Loucy (cell line): Measurements from ENCODE around the gene PLA2G4D.

Experiments
- H2AFZ ChIP-seq: fragments of 200-600 bp; sonication (generic); 2 replicates; pipeline ENCODE4 v1.6.0; 2016; ENCODE audit warnings: antibody characterized with exemption, mild to moderate bottlenecking, low read length, moderate library complexity
- H3F3A ChIP-seq: fragments of 200-600 bp; 2 replicates; pipeline ENCODE4 v1.6.0; 2016; ENCODE audit warnings: antibody characterized with exemption, low read depth, mild to moderate bottlenecking
- H3K27me3 ChIP-seq: fragments of 200-600 bp; sonication (generic); 2 replicates; pipeline ENCODE4 v1.6.1; 2014; ENCODE audit warnings: low read length, mild to moderate bottlenecking; ENCODE audit not compliant: insufficient read depth, poor library complexity, severe bottlenecking
- H3K36me3 ChIP-seq: fragments of 200-600 bp; sonication (generic); 2 replicates; pipeline ENCODE4 v1.6.1; 2016; ENCODE audit warnings: low read length; ENCODE audit not compliant: insufficient read depth
- H3K4me1 ChIP-seq: fragments of 200-600 bp; sonication (generic); 2 replicates; pipeline ENCODE4 v1.5.1; 2014; ENCODE audit warnings: low read length, mild to moderate bottlenecking; ENCODE audit not compliant: insufficient read depth, poor library complexity, severe bottlenecking
- H3K4me2 ChIP-seq: fragments of 200-600 bp; sonication (generic); 2 replicates; pipeline ENCODE4 v1.6.0; 2014; ENCODE audit warnings: antibody characterized with exemption, low read length, low read depth, mild to moderate bottlenecking; ENCODE audit not compliant: poor library complexity, severe bottlenecking
- H3K4me3 ChIP-seq: fragments of 200-600 bp; sonication (generic); 2 replicates; pipeline ENCODE4 v1.5.1; 2014; ENCODE audit warnings: low read length, mild to moderate bottlenecking, mixed read lengths; ENCODE audit not compliant: poor library complexity, severe bottlenecking
- H3K79me2 ChIP-seq: fragments of 200-600 bp; sonication (generic); 2 replicates; pipeline ENCODE4 v1.6.1; 2014; ENCODE audit warnings: low read length; ENCODE audit not compliant: insufficient read depth
- H3K9ac ChIP-seq: fragments of 200-600 bp; sonication (generic); 2 replicates; pipeline ENCODE4 v1.6.0; 2014; ENCODE audit warnings: mild to moderate bottlenecking, low read depth, low read length, moderate library complexity; ENCODE audit not compliant: poor library complexity, severe bottlenecking
- H3K9me2 ChIP-seq: fragments of 200-600 bp; sonication (generic); replicated peaks from 2 replicates; pipeline ENCODE4 v1.6.1; 2016; ENCODE audit warnings: low read depth, low read length, mixed read lengths
- H3K9me3 ChIP-seq: fragments of 200-600 bp; sonication (generic); 2 replicates; pipeline ENCODE4 v1.6.1; 2014; ENCODE audit warnings: mild to moderate bottlenecking, antibody characterized with exemption, low read length, low read depth; ENCODE audit not compliant: insufficient read depth
- H4K20me1 ChIP-seq: fragments of 200-600 bp; sonication (generic); 2 replicates; pipeline ENCODE4 v1.6.0; 2014; ENCODE audit warnings: antibody characterized with exemption, low read length, mild to moderate bottlenecking; ENCODE audit not compliant: insufficient read depth, poor library complexity, severe bottlenecking
- CTCF ChIP-seq: fragments of 200-600 bp; sonication (generic); conservative IDR thresholded peaks from 2 replicates; pipeline ENCODE4 v1.5.1; 2014; ENCODE audit warnings: mild to moderate bottlenecking, antibody characterized with exemption, low read length
- EZH2phosphoT487 ChIP-seq: fragments of 200-600 bp; IDR thresholded peaks from 2 replicates; pipeline ENCODE4 v1.6.1; 2018; ENCODE audit warnings: antibody characterized with exemption, mild to moderate bottlenecking, moderate library complexity, borderline replicate concordance

PLA2G4D gene

GRCh38 chr15:42094512-42094963, at the start of gene PLA2G4D:
TSS of gene PLA2G4D (minus strand) at chr15:42094562. CDS start at chr15:42094459, 103 bp downstream.
- TF ChIP-seq CTCF (no peak), EZH2phosphoT487 (no peak)
- Histone ChIP-seq H4K20me1 (no peaks in the 10 kb centered on the region), H3K4me2 (no peak within 1 kb of the TSS)

GRCh38 chr15:42143356-42143755, 49.0 kb upstream of the PLA2G4D start:
- Histone ChIP-seq H3K9ac (no peak overlapping the region), H4K20me1 (no peaks in the 10 kb centered on the region), H3K4me1 (no peaks in the 10 kb centered on the region), H3K9me3 (no peaks in the 10 kb centered on the region), H2AFZ (no peak overlapping the region), H3K79me2 (no peaks in the 10 kb centered on the region), H3K4me3 (no peak overlapping the region), H3K9me2 (no peaks in the 10 kb centered on the region), H3K36me3 (no peaks in the 10 kb centered on the region), H3K4me2 (no peak overlapping the region), H3K27me3 (no peaks in the 10 kb centered on the region), H3F3A (no peaks in the 10 kb centered on the region)
- TF ChIP-seq CTCF (no peak), EZH2phosphoT487 (no peak)

More at GRCh38 chr15:42094512-42094963, at the start of gene PLA2G4D:
- Histone ChIP-seq H3K9me2 (no peaks in the 10 kb centered on the region), H3K36me3 (no peaks in the 10 kb centered on the region), H3K9ac (no peak within 1 kb of the TSS), H3K4me1 (no peaks in the 10 kb centered on the region), H3K79me2 (no peaks in the 10 kb centered on the region), H2AFZ (no peak within 1 kb of the TSS), H3F3A (no peaks in the 10 kb centered on the region), H3K4me3 (no peak within 1 kb of the TSS), H3K27me3 (no peaks in the 10 kb centered on the region), H3K9me3 (no peaks in the 10 kb centered on the region)

GRCh38 chr15:42141795-42142667, 47.7 kb upstream of the PLA2G4D start:
- no peak overlapping the region for H2AFZ ChIP-seq
- no peaks in the 10 kb centered on the region for H3K79me2 ChIP-seq
- H3K9me2 ChIP-seq = no peaks in the 10 kb centered on the region
- H3F3A ChIP-seq = no peaks in the 10 kb centered on the region
- TF ChIP-seq EZH2phosphoT487 (no peak), CTCF (no peak)
- H3K4me2 ChIP-seq = no peak overlapping the region
- H3K9me3 ChIP-seq = no peaks in the 10 kb centered on the region
- no peaks in the 10 kb centered on the region for H3K36me3 ChIP-seq
- H3K4me1 ChIP-seq = no peaks in the 10 kb centered on the region
- no peaks in the 10 kb centered on the region for H3K27me3 ChIP-seq
- H4K20me1 ChIP-seq = no peaks in the 10 kb centered on the region
- H3K4me3 ChIP-seq = no peak overlapping the region
- H3K9ac ChIP-seq = no peak overlapping the region
